ENCODE measurements around the gene PAX5. TPM values are rescaled to one million over a fixed set of nuclear protein-coding genes. Genes with fewer than 3 reads are reported as not detected.
A peak's percentile ranks its signal among the peaks of the same experiment; 100 is the strongest.
"Not testable (repeated sequence)": the region's sequence is repeated elsewhere in the genome, so short reads cannot be mapped to it uniquely, and the experiment has no call there.

The PAX5 gene
- total RNA-seq: 1 to 10 TPM in 1 of 2 donors, under 1 TPM in 1; 0.61 to 1.8 TPM

DNA sequence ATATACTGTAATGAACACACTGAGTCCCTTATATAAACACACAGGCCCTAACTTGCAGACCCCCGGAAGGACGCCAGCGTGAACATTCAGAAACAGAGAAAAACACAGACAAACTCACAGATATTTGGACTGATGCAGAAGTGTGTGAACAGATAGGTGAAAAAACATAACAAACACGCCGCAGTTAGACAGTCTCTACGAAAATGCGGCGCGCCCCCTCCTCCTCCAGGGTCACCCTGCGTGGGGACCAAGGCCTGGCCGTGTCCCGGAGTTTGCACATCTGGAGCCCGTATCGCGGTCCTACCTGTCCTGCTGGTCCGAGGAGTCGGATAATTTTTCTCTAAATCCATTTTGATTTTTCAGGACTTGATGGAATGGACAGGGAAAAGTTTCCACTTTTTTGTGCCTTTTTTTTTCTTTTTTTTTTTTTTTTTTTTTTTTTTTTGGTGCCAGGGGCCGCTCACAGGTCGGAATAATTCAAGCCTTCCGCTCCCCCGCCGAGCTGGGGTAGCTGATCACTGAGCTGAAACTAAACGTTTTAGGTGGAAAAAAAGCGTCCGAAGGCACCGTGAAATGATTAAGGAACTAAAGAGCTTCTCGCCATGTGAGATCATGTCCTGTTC lies at the start of gene PAX5:
PAX5 (minus strand) TSS at position 587 of the 623 bp plus-strand sequence; CDS start at position 350, 237 bp downstream.
- Mint-ChIP-seq H3K36me3 (peaks cover 14 to 15% of the 10 kb centered on the region in 2 donors), H3K9me3 (no peaks in the 10 kb centered on the region), H3K27ac (peak within 1 kb of the TSS in 1 of 2 donors; percentile 22)
- ATAC-seq: no peak
- no peak for DNase-seq (ENCODE audit: low spot score in 2 of 2)

DNA sequence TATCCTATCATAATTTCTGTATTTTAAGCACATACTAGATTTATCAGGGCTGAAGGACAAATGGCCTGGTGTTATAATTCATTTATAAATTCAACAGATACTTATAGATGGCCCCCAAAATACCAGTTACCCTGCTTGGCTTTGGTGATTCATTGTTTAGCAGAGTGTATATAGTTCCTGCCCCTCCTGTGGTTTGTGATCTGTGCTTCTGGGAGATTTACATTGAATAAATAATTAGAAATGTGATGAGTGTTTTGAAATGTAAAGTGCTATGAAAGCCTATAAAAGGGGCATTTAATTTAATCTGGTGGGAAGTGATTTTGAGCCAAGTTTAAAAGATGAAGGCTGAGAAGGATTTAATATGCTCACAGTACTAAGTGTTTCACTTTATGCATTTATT lies 49.6 kb upstream of the PAX5 start:
- no peak for DNase-seq (ENCODE audit: low spot score in 2 of 2)
- Mint-ChIP-seq H3K36me3 (peaks cover 17 to 27% of the 10 kb centered on the region in 2 donors), H3K27ac (no peak overlapping the region), H3K9me3 (no peaks in the 10 kb centered on the region)
- ATAC-seq: no peak

DNA sequence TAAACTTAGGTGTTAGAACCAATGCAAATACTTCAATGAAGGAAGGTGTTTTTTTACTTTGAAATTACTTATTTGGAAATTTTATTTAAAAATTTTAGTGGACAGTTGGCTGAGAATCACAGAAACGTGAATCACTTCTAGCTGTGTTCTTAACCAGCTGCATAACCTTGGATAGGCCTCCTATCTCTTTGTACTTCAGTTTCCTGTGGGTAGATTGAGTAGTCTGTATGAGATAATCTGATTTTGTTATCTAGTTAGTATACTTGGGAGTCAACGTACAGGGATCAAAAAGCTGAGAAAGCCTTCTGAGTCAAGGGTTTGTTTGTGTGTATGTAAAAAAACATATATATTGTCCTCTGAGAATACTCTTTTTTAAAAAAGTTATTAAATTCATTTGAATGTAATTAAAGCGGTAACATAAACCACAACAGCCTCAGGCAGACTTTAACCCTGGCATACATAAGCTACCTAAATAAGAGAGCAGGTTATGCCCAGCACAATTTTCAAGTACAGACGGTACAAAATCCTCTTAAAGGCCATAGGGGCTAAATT lies 48.2 kb upstream of the PAX5 start:
- no peak overlapping the region for H3K27ac Mint-ChIP-seq
- H3K36me3 Mint-ChIP-seq: peaks cover 19 to 27% of the 10 kb centered on the region in 2 donors
- no peaks in the 10 kb centered on the region for H3K9me3 Mint-ChIP-seq
- ATAC-seq: no peak
- DNase-seq (ENCODE audit: low spot score in 2 of 2): no peak

DNA sequence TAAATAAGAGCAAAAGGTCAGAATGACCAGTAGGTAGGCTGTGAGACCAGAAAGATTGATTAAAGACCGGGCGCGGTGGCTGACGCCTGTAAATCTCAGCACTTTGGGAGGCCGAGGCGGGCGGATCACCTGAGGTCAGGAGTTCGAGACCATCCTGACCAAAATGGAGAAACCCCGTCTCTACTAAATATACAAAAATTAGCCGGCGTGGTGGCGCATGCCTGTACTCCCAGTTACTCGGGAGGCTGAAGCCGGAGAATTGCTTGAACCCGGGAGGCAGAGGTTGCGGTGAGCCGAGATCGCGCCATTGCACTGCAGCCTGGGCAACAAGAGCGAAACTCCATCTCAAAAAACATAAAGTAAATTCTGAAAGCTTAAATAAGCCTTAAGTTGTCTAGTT lies 47.4 kb upstream of the PAX5 start:
- peak overlapping the region in 1 of 2 donors; percentile 99 for H3K27ac Mint-ChIP-seq
- DNase-seq (ENCODE audit: low spot score in 2 of 2); ATAC-seq; H3K9me3 Mint-ChIP-seq: not testable (repeated sequence)
- peaks cover 11 to 20% of the 10 kb centered on the region in 2 donors for H3K36me3 Mint-ChIP-seq

DNA sequence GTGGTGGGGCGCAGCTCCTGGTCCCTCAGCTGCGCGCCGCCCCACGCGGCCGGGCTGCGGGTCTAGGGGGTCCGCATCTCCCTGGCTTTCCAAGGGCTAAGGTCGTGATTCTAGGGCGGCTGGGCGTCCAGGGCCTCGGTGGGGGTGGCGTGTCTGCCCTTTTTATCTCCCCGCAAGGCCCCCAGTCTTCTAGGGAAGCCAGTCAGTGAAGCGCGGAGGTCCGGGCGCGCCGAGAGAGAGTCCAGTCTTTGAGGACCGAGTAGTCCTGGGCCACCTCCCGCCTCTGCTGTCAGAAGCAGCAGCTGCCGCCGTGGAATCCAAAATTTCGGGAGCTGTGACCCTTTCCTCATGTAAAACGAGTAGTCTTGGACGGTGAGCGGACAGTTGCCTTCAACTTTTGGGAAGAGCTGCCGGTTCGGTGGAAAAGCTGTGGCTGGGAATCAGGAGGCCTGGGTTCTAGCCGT lies 46.1 kb upstream of the PAX5 start:
- peak; percentile 10 to 30 for ATAC-seq
- H3K36me3 Mint-ChIP-seq: peaks cover 10 to 19% of the 10 kb centered on the region in 2 donors
- H3K9me3 Mint-ChIP-seq; DNase-seq (ENCODE audit: low spot score in 2 of 2): not testable (repeated sequence)
- H3K27ac Mint-ChIP-seq: peak overlapping the region; percentile 97 to 99

DNA sequence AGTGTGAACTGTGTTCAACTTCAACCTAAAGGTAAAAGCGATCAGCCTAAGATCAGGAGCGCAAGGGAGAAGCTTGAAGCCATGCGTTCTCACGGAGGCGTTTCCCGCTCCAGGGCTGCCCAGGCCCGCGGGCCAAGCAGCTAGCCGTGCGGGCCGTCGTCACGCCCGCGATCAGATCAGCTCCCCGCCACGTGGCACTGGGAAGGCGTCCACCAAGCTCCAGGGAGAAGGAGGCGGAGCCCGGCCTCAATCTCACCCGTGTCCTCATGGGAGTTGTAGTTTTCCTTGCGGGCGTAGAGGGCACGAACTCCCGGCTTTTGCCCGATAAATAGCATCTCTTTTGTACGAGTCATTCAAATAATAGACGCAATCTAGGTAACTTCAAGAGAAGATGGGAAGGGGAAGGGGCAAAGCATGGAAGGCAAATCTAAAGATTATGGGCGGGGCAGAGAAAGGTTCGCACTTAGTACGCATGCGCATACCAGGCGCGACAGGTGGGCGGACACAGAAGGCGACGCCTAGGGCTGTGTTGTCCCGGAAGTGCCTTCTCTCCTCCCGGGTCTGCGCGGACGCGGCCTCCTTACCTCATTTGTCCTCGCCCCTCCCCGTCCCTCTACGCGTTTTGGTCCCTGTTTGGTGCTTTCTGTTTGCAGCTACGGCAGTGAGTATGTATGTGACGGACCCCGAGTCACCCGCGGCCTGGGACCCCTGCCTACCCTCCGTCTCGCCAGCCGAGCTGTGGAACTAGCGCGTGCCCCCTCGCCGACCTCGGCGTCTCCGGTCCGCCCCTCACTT lies 45.5 kb upstream of the PAX5 start:
- ATAC-seq: peak; percentile 98
- Mint-ChIP-seq H3K9me3 (no peaks in the 10 kb centered on the region), H3K36me3 (peaks cover 10 to 19% of the 10 kb centered on the region in 2 donors), H3K27ac (peak overlapping the region; percentile 97 to 99)
- DNase-seq (ENCODE audit: low spot score in 2 of 2): peak; percentile 85 to 93

DNA sequence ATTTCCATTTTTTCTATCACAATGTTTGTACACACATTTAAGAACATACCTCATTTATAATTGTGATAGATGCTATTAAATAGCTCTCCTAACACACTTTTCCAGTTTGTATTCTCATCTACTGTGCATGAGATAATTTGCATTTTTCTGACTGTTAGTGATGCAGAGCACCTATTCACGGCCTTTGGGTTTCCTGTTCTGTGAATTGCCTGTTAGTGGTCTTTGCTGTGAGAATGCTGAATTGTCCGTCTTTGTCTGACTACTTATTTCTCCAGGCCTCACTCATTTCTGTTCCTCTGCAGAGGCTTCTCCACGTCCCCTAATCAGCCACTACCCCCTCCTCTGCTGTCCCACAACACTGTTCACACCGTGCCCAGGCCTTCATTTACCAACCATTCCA lies 40.7 kb upstream of the PAX5 start:
- not testable (repeated sequence) for H3K9me3 Mint-ChIP-seq; DNase-seq (ENCODE audit: low spot score in 2 of 2)

DNA sequence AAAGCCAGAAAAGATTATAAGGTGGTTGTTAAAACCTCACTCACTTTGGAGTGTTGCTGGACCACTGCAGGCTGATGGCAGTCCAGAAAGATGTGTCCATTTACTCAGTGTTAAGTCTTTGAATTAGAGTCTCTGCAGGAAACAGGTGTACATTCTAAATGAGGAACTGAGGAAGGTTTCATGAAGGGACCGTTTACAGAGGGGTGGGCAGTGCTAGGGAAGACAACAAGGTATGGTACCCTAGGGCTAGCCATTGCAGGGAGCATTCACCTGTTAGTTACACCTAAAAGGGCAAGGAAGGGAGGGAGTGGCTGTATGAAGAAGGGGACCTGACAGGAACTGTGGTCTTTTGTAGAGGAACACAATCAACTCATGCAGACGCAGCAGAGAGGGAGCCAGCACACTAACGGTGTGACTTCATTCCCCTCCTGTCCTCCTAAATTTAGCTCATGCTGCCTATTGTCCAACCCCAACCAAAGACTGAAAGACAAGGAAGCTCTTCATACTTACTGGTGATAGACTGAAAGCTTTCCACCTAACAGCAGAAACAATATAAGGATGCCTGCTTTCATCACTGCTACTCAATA lies 32.2 kb upstream of the PAX5 start:
- Mint-ChIP-seq H3K27ac (no peak overlapping the region), H3K36me3 (no peaks in the 10 kb centered on the region), H3K9me3 (no peaks in the 10 kb centered on the region)
- no peak for ATAC-seq
- no peak for DNase-seq (ENCODE audit: low spot score in 2 of 2)

More for the DNA sequence above, 40.7 kb upstream of the PAX5 start:
- not testable (repeated sequence) for H3K36me3 Mint-ChIP-seq, H3K27ac Mint-ChIP-seq, ATAC-seq

DNA sequence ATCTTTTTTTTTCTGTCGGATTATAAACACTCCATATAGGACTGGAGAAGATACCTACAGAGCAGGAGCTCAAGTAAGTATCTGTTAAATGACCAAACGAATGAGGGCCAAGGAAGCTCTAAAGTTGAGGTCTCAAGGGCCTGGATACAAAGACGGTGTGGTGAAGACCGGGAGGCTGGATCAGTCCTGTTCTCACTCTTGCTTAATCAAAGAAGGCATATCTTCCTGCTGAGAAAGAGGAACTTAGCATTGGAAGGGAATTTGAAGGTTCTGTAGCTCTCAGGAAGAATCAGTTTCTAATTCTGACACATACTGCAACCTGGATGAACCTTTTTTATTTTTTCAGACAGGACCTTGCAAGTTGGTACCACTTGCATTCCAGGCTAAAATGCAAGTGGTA lies 28.3 kb upstream of the PAX5 start:
- Mint-ChIP-seq H3K36me3 (no peaks in the 10 kb centered on the region), H3K9me3 (no peaks in the 10 kb centered on the region), H3K27ac (no peak overlapping the region)
- DNase-seq (ENCODE audit: low spot score in 2 of 2): no peak
- ATAC-seq: no peak

DNA sequence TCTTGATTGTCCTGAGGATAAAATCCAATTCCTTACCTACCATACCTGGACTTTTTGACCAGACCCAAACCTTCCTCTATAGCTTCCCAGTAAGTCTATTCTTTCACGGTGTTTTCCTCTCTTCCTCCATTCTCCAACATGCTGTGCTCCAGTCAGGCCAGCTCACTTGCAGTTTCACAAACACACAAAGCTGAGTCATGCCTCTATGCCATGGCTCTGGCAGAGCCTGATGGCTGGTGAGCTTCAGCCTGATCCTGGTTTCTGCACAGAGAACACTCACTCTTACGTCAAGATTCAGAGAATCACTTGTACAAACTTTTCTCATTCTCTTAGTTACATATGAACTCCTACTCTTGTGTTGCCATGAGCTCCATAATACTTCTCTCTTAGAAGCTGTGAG lies 27.7 kb upstream of the PAX5 start:
- H3K9me3 Mint-ChIP-seq: no peaks in the 10 kb centered on the region
- no peak for DNase-seq (ENCODE audit: low spot score in 2 of 2)
- ATAC-seq: no peak
- H3K27ac Mint-ChIP-seq: peak overlapping the region in 1 of 2 donors; percentile 14
- no peaks in the 10 kb centered on the region for H3K36me3 Mint-ChIP-seq

DNA sequence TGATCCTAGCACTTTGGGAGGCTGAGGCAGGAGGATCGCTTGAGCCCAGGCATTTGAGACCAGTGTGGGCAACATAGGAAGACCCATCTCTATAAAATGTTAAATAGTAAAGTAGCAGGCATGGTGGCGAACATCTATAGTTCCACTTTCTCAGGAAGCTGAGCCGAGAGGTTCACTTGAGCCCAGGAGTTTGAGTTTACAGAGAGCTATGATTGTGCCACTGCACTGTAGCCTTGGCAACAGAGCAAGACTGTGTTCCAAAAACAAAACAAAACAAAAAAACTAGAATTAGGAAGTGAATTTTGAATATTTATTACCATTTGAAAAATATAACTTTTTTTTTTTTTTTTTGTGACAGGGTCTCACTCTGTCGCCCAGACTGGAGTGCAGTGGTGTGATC lies 26.8 kb upstream of the PAX5 start:
- DNase-seq (ENCODE audit: low spot score in 2 of 2) (no peak), ATAC-seq (no peak)
- Mint-ChIP-seq H3K36me3 (no peaks in the 10 kb centered on the region), H3K27ac (no peak overlapping the region), H3K9me3 (no peaks in the 10 kb centered on the region)

DNA sequence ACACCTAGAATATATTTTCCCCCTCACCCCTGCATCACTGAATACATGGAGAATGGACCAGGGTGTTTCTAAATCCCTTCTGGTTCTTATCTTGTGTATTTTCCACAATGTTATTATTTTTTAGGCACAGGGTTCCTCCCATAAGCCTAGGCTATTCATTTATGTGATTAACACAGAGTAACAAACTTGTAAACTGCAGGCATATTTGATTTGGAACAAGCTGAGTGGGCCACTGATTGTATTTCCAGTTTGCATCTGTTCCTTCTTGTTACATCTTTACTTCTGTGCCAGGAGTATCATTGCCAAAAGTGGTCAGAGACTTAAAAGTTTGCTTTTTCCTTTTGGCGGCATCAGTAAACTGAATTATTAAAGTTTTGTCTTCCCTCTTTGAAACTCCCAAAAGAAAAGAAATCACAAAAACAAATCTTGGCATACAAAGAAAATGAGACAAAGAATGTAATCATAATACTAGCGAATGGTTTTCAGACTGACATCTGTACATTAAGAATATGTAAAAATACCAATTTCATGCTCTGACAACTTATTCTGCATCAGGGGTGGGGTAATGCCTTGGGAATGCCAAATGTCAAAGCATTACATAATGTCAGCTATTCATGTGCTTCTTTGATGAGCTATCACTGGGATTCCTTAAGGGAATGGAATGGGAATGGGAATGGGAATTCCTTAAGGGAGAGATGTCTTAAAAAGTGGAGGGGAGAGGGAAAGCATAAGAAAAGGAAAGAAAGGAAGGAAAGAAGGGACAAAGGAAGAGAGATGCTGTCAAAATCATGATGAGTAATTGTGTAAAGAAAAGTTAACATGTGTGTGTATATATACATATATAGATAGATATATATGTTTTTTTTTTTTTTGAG lies 22.2 kb upstream of the PAX5 start:
- ATAC-seq (no peak), DNase-seq (ENCODE audit: low spot score in 2 of 2) (no peak)
- no peak overlapping the region for H3K27ac Mint-ChIP-seq
- H3K36me3 Mint-ChIP-seq: no peaks in the 10 kb centered on the region
- H3K9me3 Mint-ChIP-seq: no peaks in the 10 kb centered on the region

DNA sequence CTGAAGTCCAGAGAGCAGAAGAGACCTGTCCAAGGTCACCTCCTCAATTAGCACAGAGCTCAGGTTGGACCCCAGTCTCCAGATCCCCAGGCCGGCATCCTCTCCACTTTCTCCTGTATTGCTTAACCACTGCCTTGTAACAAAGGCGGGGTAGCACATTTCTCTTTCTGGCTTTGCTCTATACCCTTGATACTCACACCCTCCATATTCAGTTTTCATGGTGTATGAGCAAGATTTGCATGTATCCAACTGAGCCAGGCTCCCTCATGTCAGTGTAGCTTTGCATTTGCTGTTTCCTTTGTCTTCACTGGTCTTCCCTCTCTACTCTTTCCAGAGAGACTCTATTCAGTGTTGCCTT lies 20.3 kb upstream of the PAX5 start:
- not testable (repeated sequence) for H3K36me3 Mint-ChIP-seq, H3K27ac Mint-ChIP-seq, H3K9me3 Mint-ChIP-seq

DNA sequence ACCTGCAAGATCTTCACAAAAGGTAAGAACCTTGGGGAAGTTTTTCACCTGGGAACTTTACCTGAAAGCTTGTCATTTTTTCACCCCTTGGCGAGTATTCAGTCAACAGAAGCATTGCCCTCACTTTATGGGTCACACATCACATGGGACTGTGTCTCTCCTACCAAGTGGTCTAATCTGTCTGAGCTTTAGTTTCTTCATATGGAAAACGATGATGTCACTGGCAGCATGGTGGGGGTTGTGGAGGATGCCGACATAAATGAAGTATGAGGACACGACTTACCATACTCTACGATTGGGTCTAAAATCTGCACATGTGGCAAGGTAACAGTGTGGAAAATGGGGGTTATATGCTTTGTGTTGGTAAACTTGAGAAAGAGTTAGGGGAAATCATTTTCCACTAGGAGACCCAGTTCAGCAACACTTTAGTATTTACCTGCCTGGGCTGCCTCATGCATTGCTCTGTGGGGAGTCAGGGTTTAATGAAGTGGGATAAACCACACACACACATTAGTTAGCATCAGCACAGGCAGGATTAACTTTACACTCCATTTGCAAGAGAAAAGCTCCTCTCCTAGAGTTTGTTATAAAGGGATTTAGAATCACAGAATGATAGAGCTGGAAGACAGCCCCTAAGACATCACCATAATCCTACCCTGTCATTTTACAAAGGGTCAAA lies 19.8 kb upstream of the PAX5 start:
- ATAC-seq (no peak), DNase-seq (ENCODE audit: low spot score in 2 of 2) (no peak)
- no peaks in the 10 kb centered on the region for H3K9me3 Mint-ChIP-seq
- no peak overlapping the region for H3K27ac Mint-ChIP-seq
- no peaks in the 10 kb centered on the region for H3K36me3 Mint-ChIP-seq

More for the DNA sequence above, 20.3 kb upstream of the PAX5 start:
- ATAC-seq; DNase-seq (ENCODE audit: low spot score in 2 of 2): not testable (repeated sequence)

DNA sequence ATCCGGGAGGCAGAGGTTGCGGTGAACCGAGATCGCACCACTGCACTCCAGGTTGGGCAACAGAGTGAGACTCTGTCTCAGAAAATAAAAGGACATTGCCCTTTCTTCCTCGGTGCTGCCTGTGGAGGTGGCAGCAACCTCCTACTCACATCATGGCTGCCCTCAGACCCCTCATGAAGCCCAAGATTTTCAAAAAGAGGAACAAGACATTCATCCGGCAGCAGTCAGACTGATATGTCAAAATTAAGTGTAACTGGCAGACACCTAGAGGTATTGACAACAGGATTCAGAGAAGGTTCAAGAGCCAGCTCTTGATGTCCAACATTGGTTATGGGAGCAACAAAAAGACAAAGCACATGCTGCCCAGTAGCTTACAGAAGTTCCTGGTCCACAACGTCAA lies 12.6 kb upstream of the PAX5 start:
- no peak for ATAC-seq
- H3K27ac Mint-ChIP-seq: no peak overlapping the region
- H3K36me3 Mint-ChIP-seq: no peaks in the 10 kb centered on the region
- DNase-seq (ENCODE audit: low spot score in 2 of 2): no peak
- no peaks in the 10 kb centered on the region for H3K9me3 Mint-ChIP-seq

DNA sequence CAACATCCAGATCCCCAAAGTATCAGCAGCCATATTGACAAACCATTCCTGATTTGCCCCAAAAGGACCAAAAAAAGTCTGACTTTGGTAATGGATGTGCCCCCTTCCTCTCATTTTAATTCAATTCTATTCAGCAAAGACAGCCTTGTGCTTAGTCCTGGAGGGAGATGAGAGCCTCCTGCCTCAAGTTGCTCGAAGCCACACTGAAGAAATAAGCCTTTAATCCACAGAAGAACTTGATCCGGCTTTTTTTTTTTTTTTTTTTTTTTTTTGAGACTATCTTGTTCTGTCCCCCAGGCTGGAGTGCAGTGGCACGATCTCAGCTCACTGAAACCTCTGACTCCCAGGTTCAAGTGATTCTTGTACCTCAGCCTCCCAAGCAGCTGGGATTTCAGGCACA lies 8.4 kb upstream of the PAX5 start:
- DNase-seq (ENCODE audit: low spot score in 2 of 2): no peak
- H3K36me3 Mint-ChIP-seq: peaks cover under 1% of the 10 kb centered on the region in 2 donors
- no peak for ATAC-seq
- no peak overlapping the region for H3K27ac Mint-ChIP-seq
- H3K9me3 Mint-ChIP-seq: no peaks in the 10 kb centered on the region
